ENCODE data around the gene TSPAN16. TPM values are rescaled to one million over a fixed set of nuclear protein-coding genes. Genes with fewer than 3 reads are reported as not detected.
A peak's percentile ranks its signal among the peaks of the same experiment; 100 is the strongest.

TSPAN16 gene
- total and polyA plus RNA-seq, 3 donors from 2014 or later = 42.5 to 180 (median 137) TPM

- intact Hi-C loops (cut with DNase I; ENCODE audit: low total_unique reads) = loop anchor here (10.0 kb wide), 1 partner anchor 150 kb away; no protein-coding TSS in a partner anchor
- H3K4me3 ChIP-seq = no peak overlapping the region
- H3K27ac ChIP-seq = peak overlapping the region in 1 of 2 donors; percentile 76
- H3K9me3 ChIP-seq = no peaks in the 10 kb centered on the region
- DNase-seq = peak; percentile 52
- no peaks in the 10 kb centered on the region for H3K27me3 ChIP-seq
- no peaks in the 10 kb centered on the region for H3K36me3 ChIP-seq (ENCODE audit: low read depth, missing control alignments)
- 40 to 64% methylated on average over 5 to 6 of the region's 6 CpGs for WGBS, 2 donors
- TF ChIP-seq POLR2A (IDR thresholded peaks at IDR 0.05) (no peak), CTCF (IDR thresholded peaks at IDR 0.05) (no peak)
- peaks cover 7% of the 10 kb centered on the region for H3K4me1 ChIP-seq
Observed at GRCh38 chr19:11284515-11284914, 11.4 kb upstream of the TSPAN16 start.

DNA sequence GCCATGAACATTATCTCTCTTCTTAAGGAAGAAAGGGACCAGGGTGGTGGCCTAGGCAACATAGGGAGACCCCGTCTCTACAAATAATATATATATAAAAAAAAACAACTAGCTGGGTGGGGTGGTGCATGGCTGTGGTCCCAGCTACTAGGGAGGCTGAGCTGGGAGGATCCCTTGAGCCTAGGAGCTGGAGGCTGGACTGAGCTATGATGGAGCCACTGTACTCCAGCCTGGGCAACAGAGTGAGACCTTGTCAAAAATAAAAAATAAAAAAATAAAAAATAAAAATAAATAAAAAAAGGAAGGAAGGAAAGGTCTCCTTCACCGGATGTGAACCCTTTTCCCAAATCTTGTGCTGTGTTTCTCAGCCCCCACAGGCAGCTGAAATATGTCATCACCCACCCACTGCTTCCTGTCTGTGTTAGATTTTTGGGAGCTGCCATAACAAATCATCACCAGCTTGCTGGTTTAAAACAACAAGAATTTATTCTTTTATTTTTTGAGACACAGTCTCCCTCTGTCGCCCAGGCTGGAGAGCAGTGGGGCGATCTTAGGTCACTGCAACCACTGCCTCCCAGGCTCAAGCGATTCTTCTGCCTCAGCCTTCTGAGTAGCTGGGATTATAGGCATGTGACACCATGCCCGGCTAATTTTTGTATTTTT, 9.5 kb upstream of the TSPAN16 start:
- Histone ChIP-seq H3K4me3 (no peak overlapping the region), H3K36me3 (ENCODE audit: low read depth, missing control alignments) (no peaks in the 10 kb centered on the region), H3K9me3 (no peaks in the 10 kb centered on the region), H3K27ac (peak overlapping the region in 1 of 2 donors; percentile 29), H3K27me3 (no peaks in the 10 kb centered on the region), H3K4me1 (peaks cover 7% of the 10 kb centered on the region)
- intact Hi-C loops (cut with DNase I; ENCODE audit: low total_unique reads) = loop anchor here (10.0 kb wide), 1 partner anchor 152 kb away; no protein-coding TSS in a partner anchor
- TF ChIP-seq CTCF (IDR thresholded peaks at IDR 0.05) = peak in 1 of 3 experiments; percentile 22
- TF ChIP-seq POLR2A (IDR thresholded peaks at IDR 0.05) = no peak
- WGBS, 2 donors = 46 to 65% methylated on average over 6 of the region's 6 CpGs
- DNase-seq = no peak

DNA sequence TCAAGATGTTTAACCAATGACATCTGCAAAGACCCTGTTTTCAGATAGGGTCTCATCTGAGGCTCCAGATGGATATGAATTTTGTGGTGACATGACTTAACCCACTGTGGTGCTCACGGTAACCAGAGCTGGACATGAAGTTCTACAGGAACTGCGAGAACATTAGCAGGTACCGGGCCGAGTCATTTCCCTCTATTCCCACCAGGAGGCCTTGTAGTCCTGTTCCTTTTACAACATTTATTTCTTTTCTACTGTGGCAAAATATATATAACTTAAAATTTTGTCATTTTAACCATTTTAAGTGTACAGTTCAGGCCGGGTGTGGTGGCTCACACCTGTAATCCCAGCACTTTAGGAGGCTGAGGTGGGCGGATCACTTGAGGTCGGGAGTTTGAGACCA, 7.6 kb upstream of the TSPAN16 start:
- intact Hi-C loops (cut with DNase I; ENCODE audit: low total_unique reads) = loop anchor here (10.0 kb wide), 1 partner anchor 154 kb away; no protein-coding TSS in a partner anchor
- no peak for TF ChIP-seq POLR2A (IDR thresholded peaks at IDR 0.05)
- peak in 2 of 3 experiments; percentile 41 to 52 for TF ChIP-seq CTCF (IDR thresholded peaks at IDR 0.05)
- no peaks in the 10 kb centered on the region for H3K27me3 ChIP-seq
- no peaks in the 10 kb centered on the region for H3K36me3 ChIP-seq (ENCODE audit: low read depth, missing control alignments)
- no peaks in the 10 kb centered on the region for H3K9me3 ChIP-seq
- no peak overlapping the region for H3K27ac ChIP-seq
- DNase-seq = no peak
- H3K4me1 ChIP-seq = peaks cover 7% of the 10 kb centered on the region
- H3K4me3 ChIP-seq = no peak overlapping the region
- WGBS, 2 donors = 72 to 82% methylated on average over 7 of the region's 7 CpGs

GRCh38 chr19:11290256-11290655, 5.7 kb upstream of the TSPAN16 start:
- WGBS, 2 donors = 83 to 88% methylated on average over 4 of the region's 4 CpGs
- Histone ChIP-seq H3K27me3 (no peaks in the 10 kb centered on the region), H3K9me3 (no peaks in the 10 kb centered on the region), H3K36me3 (ENCODE audit: low read depth, missing control alignments) (no peaks in the 10 kb centered on the region), H3K4me3 (no peak overlapping the region), H3K4me1 (no peaks in the 10 kb centered on the region), H3K27ac (no peak overlapping the region)
- DNase-seq = no peak
- intact Hi-C loops (cut with DNase I; ENCODE audit: low total_unique reads) = loop anchor here (10.0 kb wide), 2 partner anchors 85 to 155 kb away; partner anchors contain the start of gene SWSAP1
- TF ChIP-seq POLR2A (IDR thresholded peaks at IDR 0.05) (no peak), CTCF (IDR thresholded peaks at IDR 0.05) (no peak)

All from testis (tissue), 3 donors.